Keratinocyte (primary cell): ENCODE measurements around the gene TNS4.

Experiments used
- CTCF ChIP-seq, 3 experiments: IDR thresholded peaks in 1 of 3; conservative IDR thresholded peaks in 1 of 3; optimal IDR thresholded peaks in 1 of 3; 2 replicates in 2 of 3; 3 replicates in 1 of 3; pipeline versions ENCODE3 to v1.5.1; 2011; ENCODE audit warnings: low read length in 3 of 3, mild to moderate bottlenecking in 3 of 3, moderate library complexity in 2 of 3, control low read depth in 1 of 3, inconsistent platforms in 1 of 3; ENCODE audit not compliant: insufficient read depth in 2 of 3; ENCODE audit errors: extremely low read depth in 1 of 3
- EZH2 ChIP-seq: IDR thresholded peaks from one replicate; pipeline ENCODE4 v1.6.1; 2012; ENCODE audit warnings: inconsistent platforms, mild to moderate bottlenecking, low read length, moderate library complexity

DNA sequence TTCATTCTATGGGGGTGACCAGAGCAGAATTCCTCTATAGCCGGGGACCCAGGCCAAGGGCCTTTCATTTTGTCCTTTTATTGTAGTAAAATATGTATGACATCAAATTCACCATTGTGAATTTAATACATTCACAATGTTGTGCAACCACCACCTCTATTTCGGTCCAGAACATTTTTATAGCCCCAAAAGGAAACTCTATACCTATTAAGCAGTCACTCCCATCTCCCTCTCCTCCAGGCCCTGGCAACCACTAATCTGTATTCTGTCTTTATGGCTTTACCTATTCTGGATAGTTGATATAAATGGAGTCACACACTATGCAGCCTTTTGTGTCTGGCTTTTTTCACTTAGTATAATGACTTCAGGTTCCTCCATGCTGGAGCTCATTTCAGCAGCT is 9.7 kb upstream of the TNS4 start:
- TF ChIP-seq CTCF (optimal IDR thresholded peaks at IDR 0.05 in 1 of 3, IDR thresholded peaks at IDR 0.05 in 1 of 3, conservative IDR thresholded peaks at IDR 0.05 in 1 of 3; ENCODE audit: extremely low read depth in 1 of 3, insufficient read depth in 2 of 3, low read length in 3 of 3) (no peak), EZH2 (no peak)
